ENCODE results near the gene MTF2. TPM values are rescaled to one million over a fixed set of nuclear protein-coding genes. Genes with fewer than 3 reads are reported as not detected.

The MTF2 gene
- total RNA-seq, 1 experiment from 2014 or later: 2.8 TPM

DNA sequence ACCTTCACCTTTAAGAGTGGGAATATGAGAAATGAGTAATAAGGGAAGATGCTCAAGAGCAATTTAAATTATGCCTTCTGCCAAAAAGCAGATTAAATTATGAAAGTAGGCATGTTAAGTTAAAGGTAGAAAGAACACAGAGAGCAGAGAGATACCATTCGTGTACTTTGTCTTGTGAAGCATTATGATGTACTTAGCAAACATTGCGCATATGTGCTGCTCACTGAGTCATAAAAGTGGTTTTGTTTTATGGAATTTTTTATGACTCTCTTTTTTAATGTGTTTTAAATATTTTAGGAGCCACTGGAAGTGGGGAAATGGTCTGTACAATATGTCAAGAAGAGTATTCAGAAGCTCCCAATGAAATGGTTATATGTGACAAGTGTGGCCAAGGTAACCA lies 35.3 kb downstream of the MTF2 start:
- H3K4me3 ChIP-seq: no peak overlapping the region
- H3K9me3 ChIP-seq: no peaks in the 10 kb centered on the region
- peaks cover 37% of the 10 kb centered on the region for H3K36me3 ChIP-seq
- no peak for DNase-seq
- no peaks in the 10 kb centered on the region for H3K27me3 ChIP-seq

DNA sequence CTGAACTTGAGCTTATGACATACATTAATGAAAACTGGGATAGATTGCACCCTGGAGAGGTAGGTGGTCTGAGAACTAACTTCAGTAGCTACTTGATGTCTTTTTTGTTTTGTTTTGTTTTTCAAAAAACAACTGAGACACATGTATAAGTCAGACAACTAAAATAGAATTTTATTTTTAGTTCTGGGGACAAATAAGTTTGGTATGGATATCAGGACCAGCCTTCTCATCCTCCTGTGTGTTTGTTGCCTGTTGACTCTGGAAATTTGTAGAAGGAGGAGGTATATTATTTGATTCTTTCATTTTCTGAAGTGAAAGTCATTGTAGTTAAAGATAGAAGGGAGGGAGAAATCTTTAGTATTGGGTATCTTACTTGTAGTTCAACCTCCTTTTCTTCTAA lies 41.5 kb downstream of the MTF2 start:
- Histone ChIP-seq H3K27me3 (no peaks in the 10 kb centered on the region), H3K4me3 (no peak overlapping the region), H3K36me3 (peaks cover 33% of the 10 kb centered on the region), H3K9me3 (no peaks in the 10 kb centered on the region)
- DNase-seq: no peak

DNA sequence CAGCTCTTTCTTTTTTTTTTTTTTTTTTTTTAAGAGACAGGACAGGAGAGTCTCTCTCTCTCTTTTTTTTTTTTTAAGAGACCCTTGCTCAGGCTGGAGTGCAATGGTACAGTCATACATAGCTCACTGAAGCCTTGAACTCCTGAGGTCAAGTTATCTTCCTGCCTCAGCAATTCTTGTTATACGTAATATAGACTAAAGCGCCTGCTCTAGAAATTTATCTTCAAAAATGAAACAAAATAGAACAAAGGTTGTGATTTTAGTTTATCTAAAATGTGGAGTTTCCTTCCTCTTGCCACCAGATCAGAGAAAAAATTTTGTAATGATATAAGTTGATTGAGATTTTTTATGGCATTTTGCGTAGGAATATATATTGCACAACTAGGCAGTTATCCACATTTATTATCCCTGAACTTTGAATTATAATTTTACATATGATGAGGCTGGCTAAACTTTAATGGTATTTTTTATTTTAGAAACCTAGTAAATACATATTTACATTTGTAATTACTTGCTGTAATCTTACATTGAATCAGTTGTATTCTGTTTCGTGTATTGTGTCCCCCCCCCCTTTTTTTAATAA lies 44.2 kb downstream of the MTF2 start:
- H3K9me3 ChIP-seq: no peaks in the 10 kb centered on the region
- peaks cover 31% of the 10 kb centered on the region for H3K36me3 ChIP-seq
- H3K4me3 ChIP-seq: no peak overlapping the region
- DNase-seq: no peak
- no peaks in the 10 kb centered on the region for H3K27me3 ChIP-seq

DNA sequence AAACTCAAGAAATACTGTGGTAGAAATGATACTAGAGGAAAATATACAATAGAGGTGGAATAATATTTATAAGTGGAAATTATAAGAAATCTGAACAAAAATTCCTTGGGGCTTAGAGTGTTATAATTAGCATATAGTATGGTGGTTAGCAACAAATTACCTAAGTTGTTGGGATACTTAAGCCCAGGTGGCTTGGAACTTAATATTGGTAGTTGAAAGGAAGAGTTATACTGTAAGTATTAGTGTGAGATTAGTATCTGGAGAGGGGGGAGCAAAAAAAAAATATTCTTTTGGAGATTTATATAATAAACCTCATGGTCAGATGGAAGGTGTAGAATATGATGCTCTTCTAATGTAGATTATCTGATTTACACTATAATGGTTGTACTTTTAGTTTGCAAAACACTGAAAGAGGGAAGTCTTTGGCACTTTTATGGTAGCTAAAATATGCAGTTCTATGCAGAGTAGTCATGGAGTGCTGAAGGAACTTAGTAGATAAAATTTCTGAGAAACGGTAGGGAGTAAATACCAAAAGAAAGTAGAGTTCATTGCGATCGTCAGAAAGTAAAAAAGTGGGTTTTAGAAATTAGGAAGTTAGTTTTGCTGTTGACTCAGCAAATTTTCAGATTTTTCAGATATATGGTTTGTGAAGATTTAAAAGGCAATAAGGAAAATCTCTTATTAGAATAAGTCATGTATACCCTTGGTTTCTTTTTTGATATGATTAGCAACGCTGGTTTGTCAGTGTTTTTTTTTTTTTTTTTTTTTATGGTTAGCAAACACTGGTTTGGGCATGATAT lies 45.7 kb downstream of the MTF2 start:
- DNase-seq: no peak
- Histone ChIP-seq H3K36me3 (peaks cover 22% of the 10 kb centered on the region), H3K27me3 (no peaks in the 10 kb centered on the region), H3K9me3 (no peaks in the 10 kb centered on the region), H3K4me3 (no peak overlapping the region)

DNA sequence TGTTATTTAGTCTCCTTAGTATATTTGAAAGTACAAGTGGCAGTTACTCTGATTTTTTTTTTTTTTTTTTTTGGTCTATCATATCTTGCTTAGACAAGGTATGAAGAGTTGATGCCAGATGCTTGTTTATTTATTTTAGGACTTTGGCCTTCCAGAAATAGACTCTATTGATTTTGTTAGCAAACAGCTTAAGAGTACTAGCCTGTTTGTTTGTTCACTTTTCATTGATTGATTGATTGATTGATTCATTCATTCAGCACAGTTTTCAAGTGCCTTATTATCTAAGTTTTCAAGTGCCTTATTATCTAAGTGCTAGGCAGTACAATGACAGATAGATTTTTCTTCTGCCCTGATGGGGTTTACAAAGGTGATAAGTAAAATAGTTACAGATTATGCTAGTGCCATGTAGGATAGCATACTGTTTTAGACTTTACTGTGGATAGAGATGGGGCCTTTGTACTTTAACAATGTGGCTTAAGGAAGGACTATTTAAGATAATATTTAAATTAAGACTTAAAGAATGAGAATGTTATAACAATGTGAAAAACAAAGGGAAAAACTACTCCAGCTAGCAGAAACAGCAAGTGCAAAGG lies 50.5 kb downstream of the MTF2 start:
- Histone ChIP-seq H3K4me3 (no peak overlapping the region), H3K9me3 (no peaks in the 10 kb centered on the region), H3K36me3 (peaks cover 24% of the 10 kb centered on the region), H3K27me3 (no peaks in the 10 kb centered on the region)
- DNase-seq: no peak

DNA sequence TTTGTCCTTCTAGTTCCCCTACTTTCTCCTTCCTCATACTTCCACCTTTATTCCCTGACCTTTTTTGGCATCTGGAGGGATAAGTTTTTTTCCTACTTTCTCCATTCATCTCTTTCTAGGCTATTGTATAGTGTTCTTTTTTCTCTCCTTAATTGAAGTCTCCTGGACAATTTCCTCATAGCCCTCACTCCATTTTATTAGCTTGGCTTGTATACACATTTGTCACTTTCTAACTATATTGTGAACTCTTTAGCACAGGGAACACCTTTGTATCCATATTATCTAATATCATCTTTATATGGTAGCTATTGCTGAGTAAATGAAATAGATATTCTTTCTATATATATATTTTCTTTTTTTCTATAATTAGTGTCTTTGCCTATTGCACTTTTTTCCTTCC lies 53.6 kb downstream of the MTF2 start:
- peaks cover 37% of the 10 kb centered on the region for H3K36me3 ChIP-seq
- H3K4me3 ChIP-seq: no peak overlapping the region
- no peak for DNase-seq
- no peaks in the 10 kb centered on the region for H3K9me3 ChIP-seq
- no peaks in the 10 kb centered on the region for H3K27me3 ChIP-seq

DNA sequence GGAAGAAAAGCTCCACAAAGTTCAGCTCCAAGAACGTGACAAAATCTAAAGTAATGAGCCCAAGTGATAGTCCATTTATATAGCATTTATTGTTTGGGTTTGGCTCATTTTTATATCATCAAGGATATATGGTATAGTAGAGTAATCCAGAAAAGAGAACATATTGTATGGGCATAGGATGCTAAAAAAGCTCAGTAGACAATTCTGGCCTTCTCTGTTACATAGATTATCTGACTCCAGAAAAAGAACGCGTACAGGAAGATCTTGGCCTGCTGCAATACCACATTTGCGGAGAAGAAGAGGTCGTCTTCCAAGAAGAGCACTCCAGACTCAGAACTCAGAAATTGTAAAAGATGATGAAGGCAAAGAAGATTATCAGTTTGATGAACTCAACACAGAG lies 57.4 kb downstream of the MTF2 start:
- H3K4me3 ChIP-seq: no peak overlapping the region
- no peaks in the 10 kb centered on the region for H3K9me3 ChIP-seq
- DNase-seq: no peak
- peaks cover 35% of the 10 kb centered on the region for H3K36me3 ChIP-seq
- H3K27me3 ChIP-seq: no peaks in the 10 kb centered on the region

DNA sequence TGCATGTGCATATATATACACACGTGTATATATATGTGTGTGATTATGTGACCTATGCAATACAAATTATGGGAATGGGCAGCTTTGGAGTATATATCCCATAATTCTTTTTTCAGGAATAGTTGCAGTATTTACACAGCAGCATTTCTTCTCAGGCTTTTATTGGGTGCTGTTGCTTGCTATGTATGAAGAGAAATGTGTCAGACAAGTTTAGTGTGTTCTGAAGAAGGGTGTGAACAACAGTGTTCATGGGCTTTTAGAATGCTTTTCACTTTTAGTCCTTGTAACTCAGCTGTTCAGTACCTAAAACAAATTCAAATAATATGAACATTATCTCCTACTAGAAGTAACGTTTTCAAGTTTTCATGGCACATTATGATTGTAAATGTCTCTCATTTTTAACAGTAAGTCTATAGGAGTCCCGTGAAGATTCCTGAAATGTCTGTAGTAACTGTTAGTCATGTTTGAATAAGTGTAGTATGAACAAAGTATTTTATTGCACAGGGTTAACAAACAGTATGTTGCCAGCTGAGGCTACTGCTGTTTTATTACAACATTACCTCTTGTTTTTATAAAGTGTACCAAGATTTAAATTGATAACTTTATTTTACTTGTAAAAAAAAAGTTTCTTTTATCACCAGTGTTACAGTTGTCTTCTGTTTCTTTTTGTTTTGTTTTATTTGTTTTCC lies 58.7 kb downstream of the MTF2 start:
- no peaks in the 10 kb centered on the region for H3K27me3 ChIP-seq
- no peaks in the 10 kb centered on the region for H3K9me3 ChIP-seq
- no peak overlapping the region for H3K4me3 ChIP-seq
- H3K36me3 ChIP-seq: peaks cover 38% of the 10 kb centered on the region
- no peak for DNase-seq

DNA sequence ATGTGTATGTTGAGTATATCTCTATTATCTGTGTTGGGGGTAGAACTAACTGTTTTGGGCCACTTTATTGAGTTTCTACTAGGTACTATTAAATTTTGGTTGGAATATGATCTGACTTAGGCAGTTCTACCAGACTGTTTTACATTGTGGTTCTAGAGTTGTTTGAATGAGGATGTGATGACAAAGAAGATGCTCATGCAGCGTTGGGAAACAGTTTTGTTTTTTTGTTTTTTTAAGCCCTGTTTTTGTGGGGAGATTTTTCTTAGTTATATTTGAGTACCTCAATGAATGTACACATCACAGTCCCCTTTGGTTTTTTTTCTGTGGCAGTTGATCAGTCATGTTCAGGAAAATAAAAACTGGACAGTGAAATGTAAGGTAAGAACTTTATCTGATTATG lies 61.0 kb downstream of the MTF2 start:
- no peaks in the 10 kb centered on the region for H3K9me3 ChIP-seq
- DNase-seq: no peak
- no peaks in the 10 kb centered on the region for H3K27me3 ChIP-seq
- H3K4me3 ChIP-seq: no peak overlapping the region
- peaks cover 36% of the 10 kb centered on the region for H3K36me3 ChIP-seq

DNA sequence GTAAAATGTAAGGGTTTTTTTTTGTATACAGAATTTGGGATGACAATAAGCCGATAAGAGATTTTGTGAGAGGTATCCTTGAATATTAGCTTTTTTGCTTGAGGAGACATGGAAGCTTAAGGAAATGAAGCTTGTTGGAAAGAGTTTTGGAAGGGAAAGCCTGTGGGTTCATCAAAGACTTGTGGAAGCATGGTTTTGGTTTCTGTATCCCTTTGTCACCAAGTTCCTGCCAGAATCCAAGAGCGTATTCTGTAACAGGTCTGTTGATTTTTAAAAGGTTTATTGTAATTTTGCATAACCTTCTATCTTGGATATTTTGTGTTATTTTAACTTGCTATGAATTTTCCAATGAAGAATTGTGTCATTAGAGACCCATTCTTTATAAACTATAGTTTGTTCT lies 63.1 kb downstream of the MTF2 start:
- DNase-seq: no peak
- no peaks in the 10 kb centered on the region for H3K27me3 ChIP-seq
- H3K36me3 ChIP-seq: peaks cover 20% of the 10 kb centered on the region; the same call in 1 of the 2 replicates
- H3K9me3 ChIP-seq: no peaks in the 10 kb centered on the region
- H3K4me3 ChIP-seq: no peak overlapping the region

DNA sequence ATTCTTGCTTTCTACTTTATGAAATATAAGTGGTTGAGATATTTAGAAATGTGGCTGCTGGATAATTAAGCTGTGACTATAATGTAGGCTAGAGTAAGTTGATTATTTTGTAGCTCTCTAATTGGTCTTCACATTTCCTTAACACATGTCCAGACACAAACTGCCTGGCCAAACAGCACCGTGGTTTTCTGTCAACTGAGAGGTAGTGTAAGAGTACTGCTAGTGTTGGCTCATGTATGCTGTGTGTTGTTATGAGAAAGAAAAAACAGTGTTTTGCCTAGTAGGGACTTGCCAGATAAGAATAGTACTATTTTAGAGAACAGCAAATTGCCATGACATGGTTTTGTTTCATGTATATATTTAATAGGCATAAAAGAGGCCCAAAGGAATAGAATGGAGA lies 64.1 kb downstream of the MTF2 start:
- no peaks in the 10 kb centered on the region for H3K9me3 ChIP-seq
- no peak for DNase-seq
- H3K27me3 ChIP-seq: no peaks in the 10 kb centered on the region
- peaks cover 12% of the 10 kb centered on the region for H3K36me3 ChIP-seq
- no peak overlapping the region for H3K4me3 ChIP-seq

DNA sequence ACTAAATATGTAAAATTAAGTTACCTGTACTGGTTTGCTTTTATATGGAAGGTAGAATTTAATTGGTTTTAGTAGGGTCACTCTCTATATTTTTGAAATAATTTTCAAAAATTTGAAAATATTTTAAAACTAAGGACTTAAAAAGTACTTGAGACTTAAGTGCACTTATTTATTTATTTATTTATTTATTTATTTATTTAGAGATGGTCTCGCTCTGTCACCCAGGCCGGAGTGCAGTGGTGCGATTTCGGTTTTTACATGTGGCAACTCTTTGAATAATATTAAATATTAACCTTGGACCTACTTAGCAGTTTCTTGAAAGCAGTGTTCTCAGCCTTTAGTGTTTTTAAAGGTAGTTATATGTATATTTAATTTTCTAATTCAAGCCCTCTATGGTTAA lies 64.7 kb downstream of the MTF2 start:
- DNase-seq: no peak
- H3K27me3 ChIP-seq: no peaks in the 10 kb centered on the region
- H3K4me3 ChIP-seq: no peak overlapping the region

DNA sequence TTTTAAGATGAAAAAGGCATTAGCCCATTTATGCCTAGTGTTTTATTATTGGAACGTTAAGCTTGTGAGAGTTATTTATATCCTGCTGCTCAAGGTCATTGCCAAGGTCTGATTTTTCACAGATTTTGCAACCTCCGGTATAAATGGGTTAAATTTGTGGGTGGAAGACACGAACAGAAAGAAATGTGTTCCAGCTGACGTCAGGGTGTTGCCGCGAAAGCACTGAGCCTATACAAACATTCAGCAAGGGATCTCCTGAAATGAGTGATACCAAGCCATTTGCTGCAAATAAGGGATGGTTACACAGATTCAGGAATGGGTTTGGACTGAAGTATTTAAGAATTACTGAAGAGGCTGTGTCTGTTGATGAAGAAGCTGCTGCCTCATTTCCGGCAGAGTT lies 68.9 kb downstream of the MTF2 start:
- DNase-seq: no peak
- Histone ChIP-seq H3K4me3 (no peak overlapping the region), H3K27me3 (no peaks in the 10 kb centered on the region), H3K9me3 (no peaks in the 10 kb centered on the region), H3K36me3 (peaks cover 21% of the 10 kb centered on the region)

More for the DNA sequence above, 64.7 kb downstream of the MTF2 start:
- Histone ChIP-seq H3K9me3 (no peaks in the 10 kb centered on the region), H3K36me3 (peaks cover 16% of the 10 kb centered on the region)

DNA sequence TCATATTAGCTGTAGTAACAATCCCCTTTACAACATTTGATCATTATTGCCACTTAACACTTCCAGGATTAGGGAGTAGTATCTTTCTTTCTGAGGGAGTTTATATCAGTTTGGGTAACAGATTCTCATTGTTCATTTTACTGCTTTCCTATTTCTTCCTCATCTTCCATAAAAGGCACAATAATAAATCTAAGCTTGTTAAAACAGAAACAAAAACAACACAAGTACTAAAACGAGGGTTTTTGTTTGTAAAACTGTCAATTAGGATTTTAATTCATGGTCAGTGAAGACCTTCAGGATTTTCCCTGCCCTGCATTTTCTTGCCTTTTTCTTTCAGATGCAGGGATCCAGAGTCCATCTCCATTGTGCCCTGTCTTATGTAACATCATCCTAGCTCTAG lies 71.6 kb downstream of the MTF2 start:
- no peak for DNase-seq
- Histone ChIP-seq H3K4me3 (no peak overlapping the region), H3K36me3 (peaks cover 44% of the 10 kb centered on the region), H3K9me3 (no peaks in the 10 kb centered on the region), H3K27me3 (no peaks in the 10 kb centered on the region)

DNA sequence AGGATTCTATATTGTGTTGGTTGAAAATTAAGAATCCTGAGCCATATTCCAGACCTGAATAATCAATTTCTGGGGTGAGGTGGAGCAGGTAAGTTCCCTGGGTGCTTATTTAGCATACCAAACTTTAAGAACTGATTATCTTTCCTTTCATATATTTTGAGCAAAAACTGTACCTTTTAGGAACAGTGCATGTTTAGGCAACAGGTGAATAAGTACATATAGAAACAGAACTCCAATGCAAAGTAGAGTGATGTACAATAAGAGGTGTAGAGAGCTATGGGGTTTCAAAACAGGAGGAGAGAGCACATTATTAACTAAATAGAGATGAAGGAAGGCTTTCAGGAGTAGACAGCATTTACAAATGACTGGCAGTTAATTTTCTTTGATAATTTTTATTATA lies 72.4 kb downstream of the MTF2 start:
- H3K27me3 ChIP-seq: no peaks in the 10 kb centered on the region
- H3K4me3 ChIP-seq: no peak overlapping the region
- peaks cover 48% of the 10 kb centered on the region for H3K36me3 ChIP-seq

DNA sequence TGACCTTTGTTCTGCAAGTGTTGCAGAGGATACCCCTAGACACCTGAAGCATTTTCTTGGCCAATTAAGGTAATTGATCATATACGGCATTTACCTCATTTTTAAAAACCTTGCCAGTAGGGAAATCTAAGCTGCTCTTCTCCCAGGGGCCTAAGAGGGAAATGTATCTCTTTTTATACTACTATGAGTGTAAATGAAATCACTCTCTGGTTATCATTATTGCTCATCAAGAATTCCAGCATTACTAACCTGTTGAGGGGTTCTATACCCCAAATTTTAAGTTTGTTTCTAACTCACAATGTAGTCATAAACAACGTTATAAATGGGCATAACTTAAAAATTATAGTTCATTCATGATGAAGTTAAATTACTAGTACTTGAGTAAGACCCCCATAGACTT lies 73.8 kb downstream of the MTF2 start:
- no peak overlapping the region for H3K4me3 ChIP-seq
- no peaks in the 10 kb centered on the region for H3K27me3 ChIP-seq
- peaks cover 55% of the 10 kb centered on the region for H3K36me3 ChIP-seq
- no peak for DNase-seq
- H3K9me3 ChIP-seq: no peaks in the 10 kb centered on the region

More for the DNA sequence above, 72.4 kb downstream of the MTF2 start:
- no peak for DNase-seq
- H3K9me3 ChIP-seq: no peaks in the 10 kb centered on the region

DNA sequence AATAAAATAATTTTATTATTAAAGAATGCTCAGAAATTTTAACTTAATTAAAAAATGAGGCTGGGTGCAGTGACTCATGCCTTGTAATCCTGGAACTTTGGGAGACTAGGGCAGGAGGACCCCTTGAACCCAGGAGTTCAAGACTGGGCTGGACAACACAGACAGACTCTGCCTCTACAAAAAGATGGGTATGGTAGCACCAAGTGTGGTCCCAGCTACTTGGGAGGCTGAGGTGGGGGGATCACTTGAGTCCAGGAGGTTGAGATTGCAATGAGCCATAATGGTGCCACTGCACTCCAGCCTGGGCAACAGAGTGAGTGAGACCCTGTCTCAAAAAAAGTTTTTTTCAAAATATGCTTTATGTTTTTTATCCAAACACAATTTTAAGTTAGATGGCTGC lies 75.8 kb downstream of the MTF2 start:
- Histone ChIP-seq H3K36me3 (peaks cover 60% of the 10 kb centered on the region), H3K27me3 (no peaks in the 10 kb centered on the region), H3K9me3 (no peaks in the 10 kb centered on the region), H3K4me3 (no peak overlapping the region)
- DNase-seq: no peak
